Fibroblast of pulmonary artery (primary cell): Measurements from ENCODE around the gene IQSEC1.

Source experiments
- DNase-seq: peaks from one replicate; pipeline ENCODE4 v3.0.0-alpha.2; 2010; ENCODE audit warnings: low read depth
- H3K4me3 ChIP-seq: replicated peaks from 2 replicates; pipeline ENCODE4 v1.5.1; 2011; ENCODE audit warnings: low read depth, mild to moderate bottlenecking, control low read depth, low read length, moderate library complexity
- TF ChIP-seq, protein P1 (sequence below): IDR thresholded peaks from 2 replicates; pipeline ENCODE4 v1.5.1; 2011; ENCODE audit warnings: mild to moderate bottlenecking, control low read depth, low read length, inconsistent platforms; ENCODE audit errors: missing control alignments

Gene IQSEC1

DNA sequence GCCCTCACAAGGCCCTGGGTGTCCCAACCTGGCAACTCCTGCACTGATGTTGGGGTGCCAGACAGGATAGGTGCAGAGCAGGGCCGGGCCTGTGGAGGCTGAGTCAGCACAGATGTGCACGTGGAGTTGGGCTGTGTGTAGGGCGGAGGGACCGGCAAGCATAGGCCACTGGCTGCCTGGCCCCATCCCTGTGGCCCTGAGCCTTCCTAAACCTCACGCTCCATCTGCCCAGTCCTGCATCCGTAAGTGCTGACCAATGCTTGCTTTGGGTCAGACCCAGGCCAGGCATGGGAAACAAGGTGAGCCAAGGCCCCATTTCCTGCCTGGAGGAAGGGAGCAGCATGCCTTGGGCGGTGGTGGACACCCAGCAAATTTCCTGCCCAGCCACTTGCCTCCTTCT lies 5.8 kb upstream of the IQSEC1 start:
- TF ChIP-seq, protein P1, sequence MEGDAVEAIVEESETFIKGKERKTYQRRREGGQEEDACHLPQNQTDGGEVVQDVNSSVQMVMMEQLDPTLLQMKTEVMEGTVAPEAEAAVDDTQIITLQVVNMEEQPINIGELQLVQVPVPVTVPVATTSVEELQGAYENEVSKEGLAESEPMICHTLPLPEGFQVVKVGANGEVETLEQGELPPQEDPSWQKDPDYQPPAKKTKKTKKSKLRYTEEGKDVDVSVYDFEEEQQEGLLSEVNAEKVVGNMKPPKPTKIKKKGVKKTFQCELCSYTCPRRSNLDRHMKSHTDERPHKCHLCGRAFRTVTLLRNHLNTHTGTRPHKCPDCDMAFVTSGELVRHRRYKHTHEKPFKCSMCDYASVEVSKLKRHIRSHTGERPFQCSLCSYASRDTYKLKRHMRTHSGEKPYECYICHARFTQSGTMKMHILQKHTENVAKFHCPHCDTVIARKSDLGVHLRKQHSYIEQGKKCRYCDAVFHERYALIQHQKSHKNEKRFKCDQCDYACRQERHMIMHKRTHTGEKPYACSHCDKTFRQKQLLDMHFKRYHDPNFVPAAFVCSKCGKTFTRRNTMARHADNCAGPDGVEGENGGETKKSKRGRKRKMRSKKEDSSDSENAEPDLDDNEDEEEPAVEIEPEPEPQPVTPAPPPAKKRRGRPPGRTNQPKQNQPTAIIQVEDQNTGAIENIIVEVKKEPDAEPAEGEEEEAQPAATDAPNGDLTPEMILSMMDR: no peak

DNA sequence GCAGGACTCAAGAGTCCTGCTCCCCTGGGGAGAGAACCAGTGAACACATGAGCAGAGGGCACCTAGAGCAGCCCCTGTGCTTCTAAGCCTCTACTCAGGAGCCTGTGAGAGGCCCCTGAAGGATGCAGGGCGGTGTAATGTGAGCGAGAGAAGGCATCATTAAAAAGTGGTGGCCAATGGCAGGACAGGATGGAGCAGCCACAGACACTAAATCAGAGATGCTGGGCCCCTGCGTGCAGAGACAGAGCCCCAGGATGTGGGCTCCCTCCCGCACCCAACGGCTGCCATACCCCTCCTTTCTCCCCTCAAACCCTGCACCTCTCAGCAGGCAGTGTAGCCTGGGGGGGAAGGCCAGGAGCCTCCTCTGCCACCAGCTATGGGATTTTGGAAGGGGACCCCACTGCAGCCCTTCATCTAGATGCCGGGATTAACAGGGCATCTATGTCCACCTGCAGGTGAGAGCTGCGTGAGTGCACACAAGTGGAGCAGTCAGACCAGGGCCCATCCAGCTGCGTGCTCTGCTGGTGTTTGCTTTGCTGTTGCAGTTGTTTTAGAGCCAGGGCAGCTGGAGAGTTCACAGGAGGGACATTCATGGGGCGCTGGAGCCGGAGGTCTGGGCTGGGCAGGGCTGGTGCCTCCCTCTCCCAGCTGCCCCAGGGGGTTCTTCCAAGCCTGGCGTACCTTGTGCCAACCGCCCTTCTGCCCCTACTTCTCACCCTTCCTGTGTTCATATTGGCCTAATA lies 5.1 kb upstream of the IQSEC1 start:
- H3K4me3 ChIP-seq: no peak overlapping the region
- TF ChIP-seq, protein P1: no peak

More for the DNA sequence above, 5.8 kb upstream of the IQSEC1 start:
- no peak for DNase-seq
- no peak overlapping the region for H3K4me3 ChIP-seq

DNA sequence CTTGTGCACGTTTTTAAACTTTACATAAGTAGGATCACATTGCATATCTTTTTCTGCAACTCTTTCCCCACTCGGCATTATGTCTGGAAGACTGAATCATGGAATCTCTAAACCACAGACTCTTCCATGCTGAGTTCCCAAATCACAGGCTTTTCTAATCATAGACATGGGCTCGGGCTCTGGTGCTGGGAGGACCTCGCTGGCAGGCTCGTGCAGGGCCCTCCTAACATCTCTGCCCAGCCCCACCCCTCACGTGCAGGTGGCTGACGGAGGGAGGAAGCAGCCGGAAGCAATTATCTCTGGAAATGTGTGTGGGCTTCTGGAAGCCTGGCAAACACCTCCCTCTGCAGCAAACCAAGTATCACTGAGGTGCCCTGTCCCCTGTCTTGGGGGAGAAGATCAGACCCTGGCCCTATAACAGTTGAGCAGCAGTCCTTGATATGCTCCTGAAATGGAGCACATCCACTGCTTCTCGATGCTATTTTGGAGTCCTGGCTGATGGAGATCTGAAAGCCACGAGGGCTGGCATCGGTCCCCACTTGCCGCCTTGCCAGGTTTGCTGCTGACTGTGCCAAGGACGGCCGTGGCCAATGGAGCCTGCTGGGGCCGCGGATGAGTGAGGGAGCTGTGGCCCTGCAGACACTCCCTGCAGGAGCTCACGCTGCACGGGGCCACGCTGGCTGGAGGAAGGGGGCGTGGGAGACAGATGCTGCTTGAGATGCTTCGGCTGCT lies 4.4 kb upstream of the IQSEC1 start:
- TF ChIP-seq, protein P1: no peak
- DNase-seq: no peak

More for the DNA sequence above, 5.1 kb upstream of the IQSEC1 start:
- no peak for DNase-seq

GRCh38 chr3:13075986-13076654 lies 2.9 kb upstream of the IQSEC1 start:
- TF ChIP-seq, protein P1: no peak
- no peak overlapping the region for H3K4me3 ChIP-seq
- DNase-seq: no peak

More for the DNA sequence above, 4.4 kb upstream of the IQSEC1 start:
- no peak overlapping the region for H3K4me3 ChIP-seq

DNA sequence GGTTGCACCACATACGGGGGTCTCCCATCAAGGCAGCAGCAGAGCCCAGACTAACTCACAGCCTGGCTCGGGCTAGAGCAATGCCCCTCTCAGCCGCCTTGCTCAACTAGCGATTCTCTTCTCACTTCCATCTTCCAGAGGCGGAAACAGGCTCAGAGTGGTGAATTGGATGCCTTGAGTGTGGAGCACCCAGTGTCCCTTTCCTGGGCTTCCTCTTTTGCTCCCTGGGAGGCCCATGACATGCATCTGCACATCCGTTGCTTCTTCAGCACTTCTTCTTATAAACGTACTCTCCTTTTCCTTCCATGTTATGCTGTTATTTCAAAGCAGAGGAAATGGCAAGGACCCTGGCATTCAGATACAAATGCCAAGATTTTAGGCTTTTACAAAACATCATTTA lies 2.1 kb upstream of the IQSEC1 start:
- TF ChIP-seq, protein P1: no peak
- no peak overlapping the region for H3K4me3 ChIP-seq
- no peak for DNase-seq

GRCh38 chr3:13074006-13074375 lies 762 bp upstream of the IQSEC1 start:
- TF ChIP-seq, protein P1: no peak
- no peak for DNase-seq
- no peak overlapping the region for H3K4me3 ChIP-seq
